Stimulated activated CD4-positive, alpha-beta T cell treated with anti-CD3 and anti-CD28 coated beads, TNF-alpha, amount 100 ng/mL, for 4 hours (primary cell): ENCODE data around the gene HLX.

Experiments
- DNase-seq, 3 experiments: peaks; one replicate each; pipeline ENCODE4 v3.0.0-alpha.2; 2020; ENCODE audit warnings: low read depth in 3 of 3

HLX gene

DNA sequence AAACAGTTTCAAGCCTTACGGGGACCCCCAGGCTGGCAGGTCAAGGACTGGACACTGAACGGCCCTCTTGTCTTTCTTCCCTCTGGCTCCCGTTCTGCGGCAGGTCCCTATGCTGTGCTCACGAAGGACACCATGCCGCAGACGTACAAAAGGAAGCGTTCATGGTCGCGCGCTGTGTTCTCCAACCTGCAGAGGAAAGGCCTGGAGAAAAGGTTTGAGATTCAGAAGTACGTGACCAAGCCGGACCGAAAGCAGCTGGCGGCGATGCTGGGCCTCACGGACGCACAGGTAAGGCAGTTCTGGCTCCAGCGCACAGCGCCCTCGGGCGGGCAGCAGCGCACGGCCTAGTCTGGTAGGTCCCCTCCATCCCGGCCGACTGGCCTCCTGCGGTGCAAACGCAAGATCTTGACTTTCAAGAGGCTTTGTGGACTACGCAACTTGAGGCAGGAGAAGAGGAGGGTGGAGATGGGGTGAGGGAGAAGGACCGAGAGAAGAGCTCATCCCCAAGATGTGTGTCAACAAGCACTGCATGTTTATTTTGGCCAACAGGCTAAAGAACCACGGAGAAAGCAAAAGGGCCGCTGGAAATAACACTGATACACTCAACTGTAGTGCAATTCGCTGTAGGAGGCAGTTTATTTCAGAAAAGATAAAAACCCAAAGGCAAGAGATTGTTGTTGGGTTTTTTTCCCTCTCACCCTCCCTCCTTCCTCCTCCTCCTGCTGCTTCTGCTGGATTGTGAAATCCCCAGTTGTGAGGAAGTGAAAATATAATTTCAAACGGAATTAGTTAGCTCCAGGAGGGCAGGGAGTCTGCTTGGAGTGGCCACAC, 3.0 kb downstream of the HLX start:
- DNase-seq: no peak

GRCh38 chr1:220884109-220884980, 5.1 kb downstream of the HLX start:
- DNase-seq: no peak

GRCh38 chr1:220884981-220885918, 6.0 kb downstream of the HLX start:
- DNase-seq: no peak

GRCh38 chr1:220885971-220886370, 6.7 kb downstream of the HLX start:
- DNase-seq: no peak

GRCh38 chr1:220886470-220887201, 7.4 kb downstream of the HLX start:
- no peak for DNase-seq

GRCh38 chr1:220887202-220887519, 7.9 kb downstream of the HLX start:
- no peak for DNase-seq

DNA sequence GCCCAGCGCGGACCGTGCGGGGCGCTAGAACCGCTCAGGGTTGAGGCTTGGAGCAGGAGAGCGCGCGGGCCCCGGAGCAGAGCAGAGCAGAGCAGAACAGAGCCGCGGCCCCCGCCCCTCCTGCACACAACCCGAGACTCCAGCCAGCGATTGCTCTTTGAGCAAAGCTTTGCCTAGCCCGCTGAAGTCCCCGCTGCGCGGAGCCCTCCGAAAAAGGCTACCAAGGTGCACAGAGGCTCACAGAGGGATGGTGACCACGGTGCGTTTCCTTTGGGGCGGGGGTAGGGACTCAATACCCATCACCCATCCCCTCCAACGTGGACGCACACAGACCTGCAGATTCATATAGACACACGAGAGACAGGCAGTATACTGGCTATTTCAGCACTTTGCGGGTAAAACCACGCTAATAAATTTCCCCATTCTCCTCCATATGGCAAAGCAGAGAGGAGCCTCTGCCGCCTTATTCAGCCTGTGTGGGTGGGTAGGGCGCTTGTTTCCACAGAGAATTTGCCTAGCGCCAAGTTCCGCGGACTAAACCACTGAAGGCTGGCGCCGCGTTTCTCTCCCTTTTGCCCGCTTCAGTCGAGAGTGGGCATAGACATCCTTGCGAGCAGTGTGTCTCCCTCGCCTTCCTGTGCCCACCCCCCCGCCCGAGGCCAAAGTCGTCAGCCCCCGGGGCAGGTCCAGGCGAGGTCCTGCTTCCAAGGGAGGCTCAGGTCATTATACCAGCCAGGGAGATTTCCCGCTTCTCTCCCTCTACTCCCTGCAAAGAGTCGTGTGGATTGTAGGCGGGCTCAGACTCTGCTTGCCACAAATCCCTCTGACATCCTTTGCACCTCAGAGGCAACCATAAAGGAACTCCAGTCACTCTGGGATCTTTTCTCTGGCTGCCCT, 8.5 kb downstream of the HLX start:
- DNase-seq: no peak

DNA sequence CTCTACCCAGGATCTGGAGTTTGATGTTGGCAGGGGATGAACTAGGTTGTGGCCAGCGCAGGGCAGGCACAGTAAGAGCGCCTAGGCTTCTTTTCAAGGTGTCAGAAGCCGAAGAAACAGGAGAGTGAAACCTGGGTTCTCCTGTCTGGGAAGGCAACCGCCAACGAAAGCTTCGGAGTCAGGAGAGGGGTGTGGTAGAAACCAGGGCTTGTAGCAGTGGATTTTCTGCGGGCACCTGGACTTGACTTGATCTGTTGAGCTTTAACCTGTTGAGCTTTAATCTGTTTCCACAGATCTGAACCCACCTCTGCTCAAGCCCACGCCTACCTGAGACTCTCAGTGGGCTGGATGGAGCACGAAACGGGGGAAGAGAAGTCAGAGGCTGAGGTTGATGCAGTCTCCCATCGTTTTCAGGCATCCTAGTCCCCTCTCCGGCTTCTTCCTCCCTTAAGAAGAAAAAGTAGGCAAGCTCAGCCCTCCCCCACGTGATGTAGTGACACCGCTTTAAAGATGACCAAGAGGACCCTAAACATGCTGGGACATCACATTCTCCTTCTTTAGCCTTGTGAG, 9.3 kb downstream of the HLX start:
- DNase-seq: no peak

GRCh38 chr1:220889333-220889732, 10.1 kb downstream of the HLX start:
- DNase-seq: no peak

DNA sequence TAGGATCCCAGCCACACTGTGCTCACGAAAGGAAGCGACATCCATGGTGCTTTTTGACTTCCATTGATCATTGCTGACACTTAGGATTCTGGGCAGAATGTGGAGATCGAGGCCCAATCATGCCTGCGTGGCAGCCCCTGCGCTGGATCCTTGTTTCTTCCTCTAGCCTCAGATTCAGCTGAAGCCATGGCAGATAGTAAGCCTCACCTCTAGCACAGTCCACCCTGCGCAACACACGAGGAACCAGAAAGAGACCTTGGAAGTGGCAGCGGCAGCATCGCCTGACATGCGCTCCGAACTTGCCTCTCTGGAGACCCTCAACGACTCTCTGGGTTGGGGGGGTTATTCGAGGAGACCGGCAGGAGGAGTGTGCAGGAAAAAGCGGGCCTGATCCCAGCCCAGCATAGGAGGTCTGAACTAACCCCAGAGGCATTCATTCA, 10.6 kb downstream of the HLX start:
- no peak for DNase-seq

DNA sequence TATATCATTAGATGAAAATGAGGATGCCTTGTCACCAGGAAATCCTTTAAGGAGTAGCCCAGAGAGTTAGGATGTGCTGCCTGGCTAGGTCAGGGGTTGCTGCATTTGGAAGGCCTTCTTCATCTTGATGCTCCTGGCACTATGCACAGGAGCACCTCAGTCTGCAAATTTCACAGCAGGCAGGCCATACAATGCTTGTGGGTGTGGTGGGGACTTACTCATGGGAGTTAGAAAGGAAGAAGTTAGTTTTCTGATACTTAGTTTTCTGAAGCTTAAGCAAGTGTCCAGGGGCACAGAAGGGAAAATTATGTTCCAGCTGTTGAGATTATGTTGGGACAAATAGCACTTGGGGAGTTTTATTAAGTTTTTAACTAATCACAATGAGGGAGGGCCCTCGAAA, 11.4 kb downstream of the HLX start:
- DNase-seq: no peak

- DNase-seq: no peak
These were observed 12.2 kb downstream of the HLX start for GRCh38 chr1:220891224-220892085.

GRCh38 chr1:220892086-220892376, 12.8 kb downstream of the HLX start:
- no peak for DNase-seq

GRCh38 chr1:220892997-220893700, 13.9 kb downstream of the HLX start:
- no peak for DNase-seq

GRCh38 chr1:220893701-220894024, 14.4 kb downstream of the HLX start:
- DNase-seq: no peak

GRCh38 chr1:220894025-220894923, 15.0 kb downstream of the HLX start:
- no peak for DNase-seq

- DNase-seq: no peak
These were observed 15.6 kb downstream of the HLX start for GRCh38 chr1:220894924-220895256.
